Measurements from ENCODE around the gene AHNAK.

The AHNAK gene

DNA sequence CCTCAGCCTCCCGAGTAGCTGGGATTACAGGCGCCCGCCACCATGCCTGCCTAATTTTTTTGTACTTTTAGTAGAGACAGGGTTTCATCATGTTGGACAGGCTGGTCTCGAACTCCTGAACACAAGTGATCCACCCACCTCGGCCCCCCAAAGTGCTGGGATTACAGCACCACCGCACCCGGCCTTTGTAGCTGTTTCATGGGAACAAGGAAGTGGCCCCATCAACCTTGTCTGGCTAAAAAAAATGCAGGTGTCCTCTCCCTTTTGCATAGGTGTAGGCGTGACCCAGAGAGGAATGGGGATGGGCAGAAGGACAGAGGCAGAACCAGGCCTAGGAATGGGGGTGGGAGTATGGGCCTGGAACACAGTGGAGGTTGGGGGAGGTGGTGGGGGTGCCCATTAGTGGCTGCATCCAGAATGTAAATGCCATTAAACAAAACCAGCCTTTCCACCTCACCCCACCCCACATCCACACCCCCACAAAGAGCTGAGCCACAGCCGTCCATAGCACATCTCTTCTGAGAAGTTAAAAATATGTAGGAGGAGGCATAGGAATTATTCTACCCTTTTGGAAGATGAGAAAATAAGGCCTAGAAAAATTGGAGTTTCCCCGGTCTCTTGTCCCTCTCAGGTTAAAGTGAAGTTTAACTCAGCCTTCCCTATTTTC is 150.6 kb downstream of the AHNAK start:
- no peak for DNase-seq (ENCODE audit: low spot score)
- in situ Hi-C loops (cut with MboI; ENCODE audit: low pct_unique_long_range_greater_than_20kb, low sequenced_read_pairs, unreplicated experiment), result no loop called here
- TF ChIP-seq, protein P1, sequence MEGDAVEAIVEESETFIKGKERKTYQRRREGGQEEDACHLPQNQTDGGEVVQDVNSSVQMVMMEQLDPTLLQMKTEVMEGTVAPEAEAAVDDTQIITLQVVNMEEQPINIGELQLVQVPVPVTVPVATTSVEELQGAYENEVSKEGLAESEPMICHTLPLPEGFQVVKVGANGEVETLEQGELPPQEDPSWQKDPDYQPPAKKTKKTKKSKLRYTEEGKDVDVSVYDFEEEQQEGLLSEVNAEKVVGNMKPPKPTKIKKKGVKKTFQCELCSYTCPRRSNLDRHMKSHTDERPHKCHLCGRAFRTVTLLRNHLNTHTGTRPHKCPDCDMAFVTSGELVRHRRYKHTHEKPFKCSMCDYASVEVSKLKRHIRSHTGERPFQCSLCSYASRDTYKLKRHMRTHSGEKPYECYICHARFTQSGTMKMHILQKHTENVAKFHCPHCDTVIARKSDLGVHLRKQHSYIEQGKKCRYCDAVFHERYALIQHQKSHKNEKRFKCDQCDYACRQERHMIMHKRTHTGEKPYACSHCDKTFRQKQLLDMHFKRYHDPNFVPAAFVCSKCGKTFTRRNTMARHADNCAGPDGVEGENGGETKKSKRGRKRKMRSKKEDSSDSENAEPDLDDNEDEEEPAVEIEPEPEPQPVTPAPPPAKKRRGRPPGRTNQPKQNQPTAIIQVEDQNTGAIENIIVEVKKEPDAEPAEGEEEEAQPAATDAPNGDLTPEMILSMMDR (IDR thresholded peaks at IDR 0.05; ENCODE audit: extremely low read depth, insufficient read depth, missing control alignments), result no peak

DNA sequence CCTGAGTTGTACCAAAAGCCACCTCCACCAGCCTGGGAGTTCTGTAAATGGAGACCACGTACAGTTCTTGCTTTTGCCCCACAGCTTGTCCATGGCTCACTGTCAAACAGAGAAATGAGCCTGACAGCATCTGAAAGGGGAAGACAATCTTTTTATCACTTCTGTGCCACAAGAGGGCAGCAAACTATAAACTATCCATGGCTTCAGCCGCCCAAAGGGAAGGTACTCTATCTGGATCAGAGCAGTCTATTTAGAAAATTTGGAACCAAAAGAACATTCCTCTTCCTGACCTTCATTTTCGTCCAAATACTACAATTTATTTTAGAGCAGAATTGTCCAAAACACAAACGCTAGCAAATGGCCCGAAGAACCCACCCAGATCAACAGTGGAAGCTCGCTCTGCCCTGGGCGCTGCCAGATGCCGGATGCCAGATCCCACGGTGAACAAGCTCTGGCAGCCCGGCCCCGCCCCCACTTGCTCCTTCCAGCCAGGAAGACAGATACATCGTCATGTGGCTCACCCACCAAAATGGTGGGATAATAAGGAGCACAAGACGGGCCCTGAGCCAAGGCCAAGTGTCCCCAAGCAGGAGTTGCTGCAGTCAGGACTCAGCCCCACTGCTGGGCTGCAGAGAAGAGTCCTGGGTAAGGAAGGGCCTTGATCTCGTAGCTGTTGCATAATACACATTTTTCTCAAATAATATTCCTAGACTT is 151.6 kb downstream of the AHNAK start:
- DNase-seq (ENCODE audit: low spot score), result peak; percentile 83
- TF ChIP-seq, protein P1 (IDR thresholded peaks at IDR 0.05; ENCODE audit: extremely low read depth, insufficient read depth, missing control alignments), result peak; percentile 78
- in situ Hi-C loops (cut with MboI; ENCODE audit: low pct_unique_long_range_greater_than_20kb, low sequenced_read_pairs, unreplicated experiment), result no loop called here

DNA sequence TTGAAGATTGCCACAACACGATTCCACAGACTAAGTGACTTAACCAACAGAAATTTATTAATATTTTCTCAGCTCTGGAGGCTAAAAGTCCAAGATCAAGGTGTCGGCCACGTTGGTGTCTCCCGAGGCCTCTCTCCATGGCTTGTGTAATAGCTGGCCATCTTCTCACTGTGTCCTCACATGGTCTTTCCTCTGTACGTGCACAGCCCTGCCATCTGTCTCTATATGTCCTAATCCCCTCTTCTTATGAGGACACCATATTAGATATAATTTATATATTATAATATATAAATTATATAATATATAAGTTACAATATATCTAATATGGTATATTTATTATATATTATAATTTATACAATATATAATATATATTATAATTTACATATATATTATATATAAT is 152.9 kb downstream of the AHNAK start:
- TF ChIP-seq, protein P1 (IDR thresholded peaks at IDR 0.05; ENCODE audit: extremely low read depth, insufficient read depth, missing control alignments), result no peak
- DNase-seq (ENCODE audit: low spot score), result no peak
- in situ Hi-C loops (cut with MboI; ENCODE audit: low pct_unique_long_range_greater_than_20kb, low sequenced_read_pairs, unreplicated experiment), result no loop called here

DNA sequence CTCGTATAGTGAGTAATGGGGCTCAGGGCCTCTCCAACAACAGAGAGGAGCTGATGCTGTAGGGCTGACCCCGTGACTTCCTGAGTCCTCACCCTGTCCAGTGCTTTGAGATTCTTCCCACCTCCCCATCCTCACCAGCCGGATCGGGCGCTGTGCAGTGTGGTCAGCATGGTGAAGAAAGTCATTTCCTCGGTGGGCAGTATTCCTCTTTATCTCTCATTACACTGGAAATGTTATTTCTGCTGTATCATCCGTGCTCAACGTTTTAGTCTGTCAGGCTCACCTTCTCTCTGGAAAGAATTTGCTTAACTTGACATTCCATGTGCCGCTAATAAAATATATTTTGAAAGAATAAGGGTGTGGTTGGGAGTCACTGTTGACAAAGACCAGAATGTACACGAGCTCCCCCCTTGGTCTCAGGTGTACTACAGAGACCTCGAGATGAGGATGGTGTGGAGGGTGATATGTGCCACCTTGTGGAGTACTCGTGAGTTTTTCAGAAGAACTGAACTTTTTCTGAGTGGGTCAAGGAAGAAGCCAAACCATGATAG is 153.5 kb downstream of the AHNAK start:
- TF ChIP-seq, protein P1 (IDR thresholded peaks at IDR 0.05; ENCODE audit: extremely low read depth, insufficient read depth, missing control alignments), result peak; percentile 39
- in situ Hi-C loops (cut with MboI; ENCODE audit: low pct_unique_long_range_greater_than_20kb, low sequenced_read_pairs, unreplicated experiment), result no loop called here
- DNase-seq (ENCODE audit: low spot score), result peak; percentile 38

DNA sequence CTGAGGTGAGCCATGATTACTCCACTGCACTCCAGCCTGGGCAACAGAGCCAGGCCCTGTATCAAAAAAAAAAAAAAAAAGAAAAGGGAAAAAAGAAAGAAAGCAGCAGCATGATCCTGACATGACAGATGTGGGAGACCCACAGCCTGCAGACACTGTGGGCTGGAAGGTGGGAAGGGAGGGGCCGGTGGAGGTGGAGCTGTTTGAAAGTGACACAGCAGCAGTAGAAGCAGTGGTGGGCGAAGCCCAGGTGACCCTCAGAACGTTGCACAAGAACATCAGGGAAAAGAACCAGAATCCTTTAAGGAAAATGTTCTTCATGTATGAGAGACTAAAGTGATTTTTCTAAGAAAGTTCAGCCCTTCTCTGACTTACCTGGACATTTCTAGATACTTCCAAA is 154.1 kb downstream of the AHNAK start:
- no peak for DNase-seq (ENCODE audit: low spot score)
- in situ Hi-C loops (cut with MboI; ENCODE audit: low pct_unique_long_range_greater_than_20kb, low sequenced_read_pairs, unreplicated experiment), result no loop called here

DNA sequence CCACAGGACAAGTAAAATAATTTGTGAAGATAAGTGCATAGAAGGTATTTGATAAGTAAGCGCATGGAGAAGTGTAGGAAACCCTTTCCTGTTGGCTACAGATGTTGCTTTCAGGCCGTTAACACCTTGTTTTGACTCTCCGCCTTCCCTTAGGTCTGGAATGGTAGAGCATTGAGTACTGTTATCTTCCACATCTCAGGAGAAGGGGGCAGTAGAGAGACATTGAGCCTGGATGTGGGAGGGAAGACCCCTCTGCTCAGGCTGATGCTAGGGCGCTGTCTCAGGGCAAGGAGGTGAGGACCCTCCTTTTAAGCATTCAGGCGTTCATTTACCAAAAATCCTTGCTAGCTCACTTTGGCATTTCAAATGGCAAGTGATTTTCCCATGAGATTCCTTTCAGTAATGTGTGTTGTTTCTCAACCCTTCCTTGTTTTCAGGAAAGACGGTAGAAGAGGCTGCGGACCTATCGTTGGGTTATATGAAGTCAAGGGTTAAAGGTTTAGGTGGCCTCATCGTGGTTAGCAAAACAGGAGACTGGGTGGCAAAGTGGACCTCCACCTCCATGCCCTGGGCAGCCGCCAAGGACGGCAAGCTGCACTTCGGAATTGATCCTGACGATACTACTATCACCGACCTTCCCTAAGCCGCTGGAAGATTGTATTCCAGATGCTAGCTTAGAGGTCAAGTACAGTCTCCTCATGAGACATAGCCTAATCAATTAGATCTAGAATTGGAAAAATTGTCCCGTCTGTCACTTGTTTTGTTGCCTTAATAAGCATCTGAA is 154.8 kb downstream of the AHNAK start:
- no peak for DNase-seq (ENCODE audit: low spot score)
- TF ChIP-seq, protein P1 (IDR thresholded peaks at IDR 0.05; ENCODE audit: extremely low read depth, insufficient read depth, missing control alignments), result no peak
- in situ Hi-C loops (cut with MboI; ENCODE audit: low pct_unique_long_range_greater_than_20kb, low sequenced_read_pairs, unreplicated experiment), result no loop called here

More for the DNA sequence above, 154.1 kb downstream of the AHNAK start:
- TF ChIP-seq, protein P1 (IDR thresholded peaks at IDR 0.05; ENCODE audit: extremely low read depth, insufficient read depth, missing control alignments), result no peak

Measured in GM13977 (cell line).